ENCODE data around the gene HM13. TPM values are rescaled to one million over a fixed set of nuclear protein-coding genes. Genes with fewer than 3 reads are reported as not detected.

Gene HM13
- total and polyA plus RNA-seq, 2 of the 13 experiments (the other 11 are each of a cell fraction or from before 2014, with no cell fraction given), result 118 to 243 TPM

DNA sequence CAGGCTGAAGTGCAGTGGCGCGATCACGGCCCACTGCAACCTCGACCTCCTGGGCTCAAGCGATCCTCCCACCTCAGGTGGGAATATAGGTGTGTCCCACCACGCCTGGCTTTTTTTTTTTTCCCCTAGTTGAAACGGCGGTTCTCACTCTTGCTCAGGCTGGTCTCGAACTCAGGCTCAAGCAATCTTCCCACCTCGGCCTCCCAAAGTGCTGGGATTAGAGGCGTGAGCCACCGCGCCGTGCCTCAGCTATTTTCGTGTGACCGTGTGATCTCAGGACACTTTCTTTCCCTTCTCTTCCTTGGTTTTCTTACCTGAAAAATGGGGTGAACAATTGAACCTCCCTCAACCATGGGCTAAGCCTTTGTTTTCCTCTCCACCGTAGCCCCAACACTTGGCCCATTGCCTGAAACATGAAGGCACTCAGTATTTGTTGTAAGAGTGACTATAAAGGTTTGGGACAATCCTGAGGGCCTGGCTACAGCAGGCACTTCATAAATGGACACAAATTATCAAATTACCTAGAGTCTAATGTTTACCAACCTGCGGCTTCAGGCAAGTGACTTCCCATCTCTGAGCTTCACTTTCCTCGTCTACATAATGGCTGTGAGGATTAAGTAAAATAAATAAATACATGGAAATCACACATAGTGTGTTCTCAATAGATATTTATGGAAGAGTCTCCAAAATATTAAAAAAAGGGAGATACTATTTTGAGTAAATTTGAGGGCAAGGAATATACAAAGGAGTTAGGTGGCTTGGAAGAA, 59.5 kb downstream of the HM13 start (continued):
- TF ChIP-seq, protein P1, sequence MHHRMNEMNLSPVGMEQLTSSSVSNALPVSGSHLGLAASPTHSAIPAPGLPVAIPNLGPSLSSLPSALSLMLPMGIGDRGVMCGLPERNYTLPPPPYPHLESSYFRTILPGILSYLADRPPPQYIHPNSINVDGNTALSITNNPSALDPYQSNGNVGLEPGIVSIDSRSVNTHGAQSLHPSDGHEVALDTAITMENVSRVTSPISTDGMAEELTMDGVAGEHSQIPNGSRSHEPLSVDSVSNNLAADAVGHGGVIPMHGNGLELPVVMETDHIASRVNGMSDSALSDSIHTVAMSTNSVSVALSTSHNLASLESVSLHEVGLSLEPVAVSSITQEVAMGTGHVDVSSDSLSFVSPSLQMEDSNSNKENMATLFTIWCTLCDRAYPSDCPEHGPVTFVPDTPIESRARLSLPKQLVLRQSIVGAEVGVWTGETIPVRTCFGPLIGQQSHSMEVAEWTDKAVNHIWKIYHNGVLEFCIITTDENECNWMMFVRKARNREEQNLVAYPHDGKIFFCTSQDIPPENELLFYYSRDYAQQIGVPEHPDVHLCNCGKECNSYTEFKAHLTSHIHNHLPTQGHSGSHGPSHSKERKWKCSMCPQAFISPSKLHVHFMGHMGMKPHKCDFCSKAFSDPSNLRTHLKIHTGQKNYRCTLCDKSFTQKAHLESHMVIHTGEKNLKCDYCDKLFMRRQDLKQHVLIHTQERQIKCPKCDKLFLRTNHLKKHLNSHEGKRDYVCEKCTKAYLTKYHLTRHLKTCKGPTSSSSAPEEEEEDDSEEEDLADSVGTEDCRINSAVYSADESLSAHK (CRISPR knock-in tag; IDR thresholded peaks at IDR 0.05; ENCODE audit: borderline replicate concordance), result 0 out of 2 replicates have a peak, but pooled peaks have one; percentile 42
- TF ChIP-seq ZNF788 (CRISPR knock-in tag; IDR thresholded peaks at IDR 0.05; ENCODE audit: borderline replicate concordance) (no peak), HNF4A (CRISPR knock-in tag; IDR thresholded peaks at IDR 0.05) (no peak), NFKB2 (CRISPR knock-in tag; IDR thresholded peaks at IDR 0.05; ENCODE audit: borderline replicate concordance) (no peak), ZNF138 (CRISPR knock-in tag; IDR thresholded peaks at IDR 0.05; ENCODE audit: low read depth) (no peak), RFX3 (CRISPR knock-in tag; IDR thresholded peaks at IDR 0.05) (no peak), ZNF510 (CRISPR knock-in tag; IDR thresholded peaks at IDR 0.05; ENCODE audit: low read depth) (no peak), ZBTB42 (CRISPR knock-in tag; IDR thresholded peaks at IDR 0.05) (0 out of 2 replicates have a peak, but pooled peaks have one; percentile 5), ZNF746 (CRISPR knock-in tag; IDR thresholded peaks at IDR 0.05) (no peak), IKZF1 (IDR thresholded peaks at IDR 0.05) (no peak), NFE2L2 (IDR thresholded peaks at IDR 0.05; ENCODE audit: low read length) (no peak), CHD4 (IDR thresholded peaks at IDR 0.05; ENCODE audit: borderline replicate concordance, low read length) (peak; percentile 97)
- TF ChIP-seq, protein P2, sequence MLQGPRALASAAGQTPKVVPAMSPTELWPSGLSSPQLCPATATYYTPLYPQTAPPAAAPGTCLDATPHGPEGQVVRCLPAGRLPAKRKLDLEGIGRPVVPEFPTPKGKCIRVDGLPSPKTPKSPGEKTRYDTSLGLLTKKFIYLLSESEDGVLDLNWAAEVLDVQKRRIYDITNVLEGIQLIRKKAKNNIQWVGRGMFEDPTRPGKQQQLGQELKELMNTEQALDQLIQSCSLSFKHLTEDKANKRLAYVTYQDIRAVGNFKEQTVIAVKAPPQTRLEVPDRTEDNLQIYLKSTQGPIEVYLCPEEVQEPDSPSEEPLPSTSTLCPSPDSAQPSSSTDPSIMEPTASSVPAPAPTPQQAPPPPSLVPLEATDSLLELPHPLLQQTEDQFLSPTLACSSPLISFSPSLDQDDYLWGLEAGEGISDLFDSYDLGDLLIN (CRISPR knock-in tag; IDR thresholded peaks at IDR 0.05; ENCODE audit: borderline replicate concordance), result no peak
- TF ChIP-seq, protein P3, sequence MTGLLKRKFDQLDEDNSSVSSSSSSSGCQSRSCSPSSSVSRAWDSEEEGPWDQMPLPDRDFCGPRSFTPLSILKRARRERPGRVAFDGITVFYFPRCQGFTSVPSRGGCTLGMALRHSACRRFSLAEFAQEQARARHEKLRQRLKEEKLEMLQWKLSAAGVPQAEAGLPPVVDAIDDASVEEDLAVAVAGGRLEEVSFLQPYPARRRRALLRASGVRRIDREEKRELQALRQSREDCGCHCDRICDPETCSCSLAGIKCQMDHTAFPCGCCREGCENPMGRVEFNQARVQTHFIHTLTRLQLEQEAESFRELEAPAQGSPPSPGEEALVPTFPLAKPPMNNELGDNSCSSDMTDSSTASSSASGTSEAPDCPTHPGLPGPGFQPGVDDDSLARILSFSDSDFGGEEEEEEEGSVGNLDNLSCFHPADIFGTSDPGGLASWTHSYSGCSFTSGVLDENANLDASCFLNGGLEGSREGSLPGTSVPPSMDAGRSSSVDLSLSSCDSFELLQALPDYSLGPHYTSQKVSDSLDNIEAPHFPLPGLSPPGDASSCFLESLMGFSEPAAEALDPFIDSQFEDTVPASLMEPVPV (CRISPR knock-in tag; IDR thresholded peaks at IDR 0.05), result no peak
- TF ChIP-seq, protein P4, sequence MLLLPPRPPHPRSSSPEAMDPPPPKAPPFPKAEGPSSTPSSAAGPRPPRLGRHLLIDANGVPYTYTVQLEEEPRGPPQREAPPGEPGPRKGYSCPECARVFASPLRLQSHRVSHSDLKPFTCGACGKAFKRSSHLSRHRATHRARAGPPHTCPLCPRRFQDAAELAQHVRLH (CRISPR knock-in tag; IDR thresholded peaks at IDR 0.05; ENCODE audit: borderline replicate concordance, low read depth), result no peak
- TF ChIP-seq, protein P5, sequence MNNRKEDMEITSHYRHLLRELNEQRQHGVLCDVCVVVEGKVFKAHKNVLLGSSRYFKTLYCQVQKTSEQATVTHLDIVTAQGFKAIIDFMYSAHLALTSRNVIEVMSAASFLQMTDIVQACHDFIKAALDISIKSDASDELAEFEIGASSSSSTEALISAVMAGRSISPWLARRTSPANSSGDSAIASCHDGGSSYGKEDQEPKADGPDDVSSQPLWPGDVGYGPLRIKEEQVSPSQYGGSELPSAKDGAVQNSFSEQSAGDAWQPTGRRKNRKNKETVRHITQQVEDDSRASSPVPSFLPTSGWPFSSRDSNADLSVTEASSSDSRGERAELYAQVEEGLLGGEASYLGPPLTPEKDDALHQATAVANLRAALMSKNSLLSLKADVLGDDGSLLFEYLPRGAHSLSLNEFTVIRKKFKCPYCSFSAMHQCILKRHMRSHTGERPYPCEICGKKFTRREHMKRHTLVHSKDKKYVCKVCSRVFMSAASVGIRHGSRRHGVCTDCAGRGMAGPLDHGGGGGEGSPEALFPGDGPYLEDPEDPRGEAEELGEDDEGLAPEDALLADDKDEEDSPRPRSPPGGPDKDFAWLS (CRISPR knock-in tag; IDR thresholded peaks at IDR 0.05; ENCODE audit: borderline replicate concordance), result no peak
- TF ChIP-seq, protein P6, sequence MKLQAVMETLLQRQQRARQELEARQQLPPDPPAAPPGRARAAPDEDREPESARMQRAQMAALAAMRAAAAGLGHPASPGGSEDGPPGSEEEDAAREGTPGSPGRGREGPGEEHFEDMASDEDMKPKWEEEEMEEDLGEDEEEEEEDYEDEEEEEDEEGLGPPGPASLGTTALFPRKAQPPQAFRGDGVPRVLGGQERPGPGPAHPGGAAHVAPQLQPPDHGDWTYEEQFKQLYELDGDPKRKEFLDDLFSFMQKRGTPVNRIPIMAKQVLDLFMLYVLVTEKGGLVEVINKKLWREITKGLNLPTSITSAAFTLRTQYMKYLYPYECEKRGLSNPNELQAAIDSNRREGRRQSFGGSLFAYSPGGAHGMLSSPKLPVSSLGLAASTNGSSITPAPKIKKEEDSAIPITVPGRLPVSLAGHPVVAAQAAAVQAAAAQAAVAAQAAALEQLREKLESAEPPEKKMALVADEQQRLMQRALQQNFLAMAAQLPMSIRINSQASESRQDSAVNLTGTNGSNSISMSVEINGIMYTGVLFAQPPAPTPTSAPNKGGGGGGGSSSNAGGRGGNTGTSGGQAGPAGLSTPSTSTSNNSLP (IDR thresholded peaks at IDR 0.05; ENCODE audit: low read depth, low read length), result no peak
- TF ChIP-seq, protein P7, sequence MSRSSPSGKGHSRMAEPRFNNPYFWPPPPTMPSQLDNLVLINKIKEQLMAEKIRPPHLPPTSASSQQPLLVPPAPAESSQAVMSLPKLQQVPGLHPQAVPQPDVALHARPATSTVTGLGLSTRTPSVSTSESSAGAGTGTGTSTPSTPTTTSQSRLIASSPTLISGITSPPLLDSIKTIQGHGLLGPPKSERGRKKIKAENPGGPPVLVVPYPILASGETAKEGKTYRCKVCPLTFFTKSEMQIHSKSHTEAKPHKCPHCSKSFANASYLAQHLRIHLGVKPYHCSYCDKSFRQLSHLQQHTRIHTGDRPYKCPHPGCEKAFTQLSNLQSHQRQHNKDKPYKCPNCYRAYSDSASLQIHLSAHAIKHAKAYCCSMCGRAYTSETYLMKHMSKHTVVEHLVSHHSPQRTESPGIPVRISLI (CRISPR knock-in tag; IDR thresholded peaks at IDR 0.05; ENCODE audit: borderline replicate concordance), result peak; percentile 85

All from HepG2 (cell line).